Skeletal muscle satellite cell (primary cell): Measurements from ENCODE around the gene TADA2B.
"Not testable (repeated sequence)": the region's sequence is repeated elsewhere in the genome, so short reads cannot be mapped to it uniquely, and the experiment has no call there.

Experiments used
- H3K27me3 ChIP-seq: 2 replicates; pipeline ENCODE4 v1.7.0; 2013; ENCODE audit warnings: low read length; ENCODE audit not compliant: control insufficient read depth, insufficient read depth
- H3K36me3 ChIP-seq: 2 replicates; pipeline ENCODE4 v1.7.0; 2013; ENCODE audit warnings: mild to moderate bottlenecking, control low read depth, low read length; ENCODE audit not compliant: insufficient read depth
- H3K4me1 ChIP-seq: 2 replicates; pipeline ENCODE4 v1.7.0; 2013; ENCODE audit warnings: low read length; ENCODE audit not compliant: control insufficient read depth, insufficient read depth
- H3K4me2 ChIP-seq: 2 replicates; pipeline ENCODE4 v1.7.0; 2013; ENCODE audit warnings: mild to moderate bottlenecking, low read length
- H3K4me3 ChIP-seq: 2 replicates; pipeline ENCODE4 v1.7.0; 2013; ENCODE audit warnings: low read length
- H3K9ac ChIP-seq: 2 replicates; pipeline ENCODE4 v1.7.0; 2013; ENCODE audit warnings: mild to moderate bottlenecking, low read depth, low read length, moderate library complexity
- H3K9me3 ChIP-seq: replicated peaks from 2 replicates; pipeline ENCODE4 v1.7.0; 2013; ENCODE audit warnings: mild to moderate bottlenecking, control low read depth, low read length

Gene TADA2B

GRCh38 chr4:7089213-7089986 lies 46.2 kb downstream of the TADA2B start:
- Histone ChIP-seq H3K4me1 (no peaks in the 10 kb centered on the region), H3K4me2 (no peak overlapping the region), H3K9ac (no peak overlapping the region), H3K4me3 (no peak overlapping the region), H3K9me3 (no peaks in the 10 kb centered on the region), H3K36me3 (no peaks in the 10 kb centered on the region), H3K27me3 (peaks cover 37% of the 10 kb centered on the region)

DNA sequence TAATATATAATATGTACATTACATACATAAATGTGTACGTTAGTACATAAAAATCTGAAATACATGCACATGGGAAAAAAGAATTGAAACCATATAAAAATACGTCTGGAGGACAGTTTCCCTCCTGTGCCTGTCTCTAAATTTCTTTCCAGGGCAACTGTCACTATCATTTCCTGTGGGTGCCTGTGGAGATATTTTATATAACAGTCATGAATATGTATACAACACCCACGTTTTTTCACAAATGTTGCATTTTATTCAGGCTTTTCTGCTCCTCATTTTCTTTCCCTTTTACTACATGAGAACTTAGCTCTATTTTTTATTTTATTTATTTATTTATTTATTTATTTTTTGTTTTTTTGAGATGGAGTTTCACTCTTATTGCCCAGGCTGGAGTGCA lies 48.9 kb downstream of the TADA2B start:
- H3K27me3 ChIP-seq = peaks cover 42% of the 10 kb centered on the region

GRCh38 chr4:7094916-7095315 lies 51.7 kb downstream of the TADA2B start:
- H3K9ac ChIP-seq = no peak overlapping the region
- peak overlapping the region; percentile 32 for H3K4me2 ChIP-seq
- no peaks in the 10 kb centered on the region for H3K36me3 ChIP-seq
- H3K9me3 ChIP-seq = no peaks in the 10 kb centered on the region
- H3K4me3 ChIP-seq = no peak overlapping the region
- peaks cover 39% of the 10 kb centered on the region for H3K27me3 ChIP-seq
- no peaks in the 10 kb centered on the region for H3K4me1 ChIP-seq

More for the DNA sequence above, 48.9 kb downstream of the TADA2B start:
- H3K36me3 ChIP-seq = no peaks in the 10 kb centered on the region
- H3K4me2 ChIP-seq = no peak overlapping the region
- H3K9ac ChIP-seq = no peak overlapping the region
- H3K9me3 ChIP-seq = no peaks in the 10 kb centered on the region
- no peak overlapping the region for H3K4me3 ChIP-seq
- no peaks in the 10 kb centered on the region for H3K4me1 ChIP-seq

DNA sequence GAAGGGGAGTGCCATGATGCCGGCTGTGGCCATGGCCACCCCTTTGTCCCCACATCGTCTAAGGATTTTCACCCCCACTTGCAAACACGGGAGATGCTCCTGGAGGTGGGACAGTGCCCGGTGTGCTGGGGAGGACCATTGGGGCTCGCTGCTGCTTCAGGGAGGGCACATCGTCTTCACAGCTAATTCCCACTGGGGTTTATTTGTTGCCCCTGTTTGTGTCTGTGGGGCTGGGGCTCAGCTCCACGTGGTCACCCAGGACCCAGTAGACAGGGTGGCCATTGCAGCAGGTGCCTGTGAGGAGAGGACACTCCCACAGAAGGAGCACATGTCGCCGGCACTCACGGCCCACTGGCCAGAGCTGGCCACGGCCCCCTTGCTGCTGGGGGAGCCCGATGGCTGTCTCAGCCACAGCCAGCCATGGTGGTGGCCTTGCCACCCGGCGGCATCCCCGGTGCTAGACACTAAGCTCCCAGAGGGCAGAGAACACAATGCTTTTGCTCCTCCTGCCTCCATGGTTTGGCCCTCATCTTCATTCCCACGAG lies 52.5 kb downstream of the TADA2B start:
- Histone ChIP-seq H3K36me3 (no peaks in the 10 kb centered on the region), H3K4me2 (no peak overlapping the region), H3K9ac (no peak overlapping the region), H3K9me3 (no peaks in the 10 kb centered on the region), H3K27me3 (peaks cover 37% of the 10 kb centered on the region), H3K4me3 (no peak overlapping the region), H3K4me1 (no peaks in the 10 kb centered on the region)

GRCh38 chr4:7096236-7096635 lies 53.1 kb downstream of the TADA2B start:
- H3K27me3 ChIP-seq = peaks cover 37% of the 10 kb centered on the region
- H3K4me3 ChIP-seq = no peak overlapping the region
- no peaks in the 10 kb centered on the region for H3K4me1 ChIP-seq
- H3K9me3 ChIP-seq = no peaks in the 10 kb centered on the region
- no peaks in the 10 kb centered on the region for H3K36me3 ChIP-seq
- no peak overlapping the region for H3K4me2 ChIP-seq
- no peak overlapping the region for H3K9ac ChIP-seq

DNA sequence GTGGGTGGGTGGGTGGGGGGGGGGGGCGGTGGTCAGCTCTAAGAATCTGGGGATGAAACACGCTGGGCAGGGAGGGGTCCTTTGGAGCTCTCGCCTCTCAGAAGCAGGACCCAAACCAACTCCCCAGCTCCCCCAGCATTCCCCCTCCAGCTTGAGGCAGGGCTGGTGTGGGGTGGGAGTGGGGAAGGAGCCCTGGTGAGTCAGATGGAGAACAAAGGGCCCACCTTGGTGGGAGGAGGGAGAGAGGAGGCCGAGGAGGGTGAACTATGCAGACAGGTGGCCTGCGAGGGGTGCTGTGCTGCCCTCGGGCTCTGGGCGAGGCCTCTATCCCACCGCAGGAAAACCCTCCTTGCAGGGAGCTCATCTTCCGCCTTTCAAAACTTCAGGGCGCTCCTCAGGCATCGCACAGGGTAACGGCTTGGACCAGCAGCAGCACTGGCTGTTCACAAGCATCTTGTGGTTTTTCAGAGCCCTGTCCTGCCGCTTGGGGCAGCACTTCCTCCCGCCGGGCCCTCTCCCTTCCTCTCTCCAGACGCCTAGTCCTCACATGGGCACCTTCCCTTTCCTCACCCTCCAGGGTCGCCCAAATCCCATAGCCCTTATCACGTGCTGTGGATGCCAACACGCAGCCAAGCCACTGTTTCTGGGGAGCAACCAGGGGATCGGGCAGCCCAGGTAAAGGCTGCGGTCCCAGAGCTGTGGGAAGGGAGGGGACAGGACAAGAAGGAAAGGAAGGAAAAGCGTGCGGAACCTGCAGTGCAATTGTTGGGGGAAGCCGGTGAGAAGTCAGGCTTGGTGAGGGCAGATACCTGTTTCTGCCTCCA lies 58.7 kb downstream of the TADA2B start:
- H3K36me3 ChIP-seq = no peaks in the 10 kb centered on the region
- peaks cover 16% of the 10 kb centered on the region for H3K4me1 ChIP-seq
- H3K4me2 ChIP-seq = peak overlapping the region; percentile 92
- H3K9me3 ChIP-seq = no peaks in the 10 kb centered on the region
- H3K27me3 ChIP-seq = peaks cover 21% of the 10 kb centered on the region
- peak overlapping the region; percentile 55 for H3K4me3 ChIP-seq
- no peak overlapping the region for H3K9ac ChIP-seq

- Histone ChIP-seq H3K27me3 (peaks cover 18% of the 10 kb centered on the region), H3K4me1 (peaks cover 16% of the 10 kb centered on the region), H3K4me3 (peak overlapping the region; percentile 87), H3K4me2 (peak overlapping the region; percentile 92), H3K9ac (peak overlapping the region; percentile 81)
- not testable (repeated sequence) for H3K9me3 ChIP-seq, H3K36me3 ChIP-seq
These were observed 59.3 kb downstream of the TADA2B start for GRCh38 chr4:7102516-7102909.

GRCh38 chr4:7103031-7103606 lies 59.9 kb downstream of the TADA2B start:
- peak overlapping the region; percentile 87 for H3K4me3 ChIP-seq
- peaks cover 16% of the 10 kb centered on the region for H3K4me1 ChIP-seq
- no peaks in the 10 kb centered on the region for H3K36me3 ChIP-seq
- H3K9ac ChIP-seq = peak overlapping the region; percentile 81
- no peaks in the 10 kb centered on the region for H3K9me3 ChIP-seq
- peaks cover 14% of the 10 kb centered on the region for H3K27me3 ChIP-seq
- H3K4me2 ChIP-seq = peak overlapping the region; percentile 92

DNA sequence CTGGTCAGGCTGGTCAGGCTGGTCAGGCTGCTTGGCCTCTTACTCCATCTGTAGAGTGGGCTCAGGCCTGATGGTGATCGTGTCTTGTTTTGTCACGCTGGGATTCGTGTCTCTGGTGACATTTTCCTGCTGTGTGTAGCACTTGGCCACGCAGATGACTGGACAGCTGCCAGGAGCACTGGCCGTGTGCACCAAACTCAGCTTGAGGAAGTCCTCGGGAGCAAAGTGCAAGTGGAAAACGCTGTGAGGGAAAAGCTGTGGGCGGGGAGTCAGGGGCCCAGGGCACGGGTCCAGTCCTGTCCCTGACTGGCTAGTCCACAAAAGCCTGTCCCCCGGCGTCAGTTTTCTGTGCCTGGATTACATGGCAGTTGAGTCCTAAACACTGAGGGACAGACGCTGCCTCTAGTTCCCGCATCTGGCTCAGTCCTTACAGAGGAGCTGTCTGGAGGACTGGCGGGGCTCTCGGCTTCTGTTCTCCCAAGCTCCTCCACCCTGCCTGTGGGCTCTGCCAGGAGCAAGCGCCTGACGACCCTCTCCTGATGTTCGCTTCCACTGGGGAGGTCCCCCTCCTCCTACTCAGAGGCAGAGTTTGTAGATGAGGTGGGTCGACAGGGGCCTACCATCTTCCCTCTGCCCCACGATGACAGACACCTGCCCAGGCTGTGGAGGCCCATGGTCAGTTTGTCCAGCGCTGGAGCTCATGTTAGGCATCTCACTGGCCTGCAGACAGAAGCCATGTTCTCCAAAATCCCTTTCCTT lies 60.6 kb downstream of the TADA2B start:
- H3K4me1 ChIP-seq = peaks cover 16% of the 10 kb centered on the region
- H3K27me3 ChIP-seq = peaks cover 12% of the 10 kb centered on the region
- H3K36me3 ChIP-seq = no peaks in the 10 kb centered on the region
- H3K4me3 ChIP-seq = peak overlapping the region; percentile 87
- H3K4me2 ChIP-seq = peak overlapping the region; percentile 92
- H3K9ac ChIP-seq = no peak overlapping the region
- H3K9me3 ChIP-seq = no peaks in the 10 kb centered on the region

GRCh38 chr4:7104366-7105031 lies 61.3 kb downstream of the TADA2B start:
- Histone ChIP-seq H3K4me1 (peaks cover 16% of the 10 kb centered on the region), H3K4me2 (no peak overlapping the region), H3K36me3 (no peaks in the 10 kb centered on the region), H3K4me3 (no peak overlapping the region), H3K9ac (no peak overlapping the region), H3K9me3 (no peaks in the 10 kb centered on the region), H3K27me3 (peaks cover 12% of the 10 kb centered on the region)
